Non-pigmented ciliary epithelial cell (primary cell): ENCODE data around the gene SLCO4C1.
A peak's percentile ranks its signal among the peaks of the same experiment; 100 is the strongest.
"Not testable (repeated sequence)": the region's sequence is repeated elsewhere in the genome, so short reads cannot be mapped to it uniquely, and the experiment has no call there.

Source experiments
- DNase-seq: peaks from one replicate; pipeline ENCODE4 v3.0.0-alpha.2; 2010; ENCODE audit warnings: low read depth

The SLCO4C1 gene

GRCh38 chr5:102296178-102296817 is at the start of gene SLCO4C1:
Gene SLCO4C1, minus strand, starts transcription at chr5:102296284. Its CDS starts 22 bp downstream, at chr5:102296262.
- DNase-seq, result peak; percentile 9

GRCh38 chr5:102341681-102342288 is 45.7 kb upstream of the SLCO4C1 start:
- DNase-seq, result no peak

GRCh38 chr5:102324714-102325113 is 28.6 kb upstream of the SLCO4C1 start:
- DNase-seq, result no peak

- DNase-seq, result not testable (repeated sequence)
These were observed 22.7 kb upstream of the SLCO4C1 start for GRCh38 chr5:102318801-102319200.

- no peak for DNase-seq
These were observed 18.2 kb upstream of the SLCO4C1 start for GRCh38 chr5:102314328-102314727.

- no peak for DNase-seq
These were observed 17.8 kb upstream of the SLCO4C1 start for GRCh38 chr5:102313912-102314311.

- no peak for DNase-seq
These were observed 16.7 kb upstream of the SLCO4C1 start for GRCh38 chr5:102312586-102313370.

GRCh38 chr5:102309586-102309985 is 13.5 kb upstream of the SLCO4C1 start:
- DNase-seq, result no peak

- no peak for DNase-seq
These were observed 11.1 kb upstream of the SLCO4C1 start for GRCh38 chr5:102307232-102307631.

GRCh38 chr5:102306121-102306520 is 10.0 kb upstream of the SLCO4C1 start:
- no peak for DNase-seq

- DNase-seq, result no peak
These were observed 428 bp downstream of the SLCO4C1 start for GRCh38 chr5:102295534-102296177.

- no peak for DNase-seq
These were observed 1.1 kb downstream of the SLCO4C1 start for GRCh38 chr5:102294886-102295395.

- DNase-seq, result no peak
These were observed 6.1 kb downstream of the SLCO4C1 start for GRCh38 chr5:102290004-102290403.

- no peak for DNase-seq
These were observed 6.7 kb downstream of the SLCO4C1 start for GRCh38 chr5:102289251-102289899.

- no peak for DNase-seq
These were observed 7.5 kb downstream of the SLCO4C1 start for GRCh38 chr5:102288630-102289029.

GRCh38 chr5:102286476-102286875 is 9.6 kb downstream of the SLCO4C1 start:
- DNase-seq, result no peak

- DNase-seq, result no peak
These were observed 12.8 kb downstream of the SLCO4C1 start for GRCh38 chr5:102283102-102283797.

GRCh38 chr5:102279711-102280110 is 16.4 kb downstream of the SLCO4C1 start:
- DNase-seq, result no peak

- DNase-seq, result no peak
These were observed 17.9 kb downstream of the SLCO4C1 start for GRCh38 chr5:102278231-102278630.

- no peak for DNase-seq
These were observed 18.9 kb downstream of the SLCO4C1 start for GRCh38 chr5:102277144-102277543.

GRCh38 chr5:102271759-102272158 is 24.3 kb downstream of the SLCO4C1 start:
- DNase-seq, result no peak
